Activated CD4-positive, alpha-beta T cell treated with anti-CD3 and anti-CD28 coated beads for 4 hours (primary cell): ENCODE results near the gene ARF3.

ENCODE experiments used
- DNase-seq, 2 donors: peaks; one replicate each; pipeline ENCODE4 v3.0.0-alpha.2; 2020

The ARF3 gene

GRCh38 chr12:48957141-48958048 lies at the start of gene ARF3:
ARF3 (minus strand) TSS chr12:48957487; CDS start chr12:48941095, 16,392 bp downstream.
- DNase-seq: peak; percentile 92 to 93

DNA sequence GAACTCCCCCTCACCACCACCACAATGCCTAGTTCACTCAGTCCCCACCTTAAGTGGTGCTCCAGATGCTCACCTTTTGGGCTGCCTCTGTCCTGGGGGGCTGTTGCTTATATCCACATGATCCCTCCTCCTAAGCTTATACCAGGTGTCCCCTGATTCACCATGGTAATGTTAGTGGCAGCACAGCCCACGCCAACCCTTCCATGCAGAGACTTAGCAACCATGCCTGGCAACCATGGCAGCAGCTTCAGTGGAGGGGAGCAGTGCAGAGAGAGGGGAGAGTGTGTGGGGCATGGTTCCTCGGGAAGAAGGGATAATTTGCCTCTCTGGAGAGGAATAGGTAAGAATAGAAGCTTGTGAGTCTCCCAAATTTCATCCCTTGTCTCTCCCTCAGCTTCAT lies 43.1 kb upstream of the ARF3 start:
- no peak for DNase-seq

DNA sequence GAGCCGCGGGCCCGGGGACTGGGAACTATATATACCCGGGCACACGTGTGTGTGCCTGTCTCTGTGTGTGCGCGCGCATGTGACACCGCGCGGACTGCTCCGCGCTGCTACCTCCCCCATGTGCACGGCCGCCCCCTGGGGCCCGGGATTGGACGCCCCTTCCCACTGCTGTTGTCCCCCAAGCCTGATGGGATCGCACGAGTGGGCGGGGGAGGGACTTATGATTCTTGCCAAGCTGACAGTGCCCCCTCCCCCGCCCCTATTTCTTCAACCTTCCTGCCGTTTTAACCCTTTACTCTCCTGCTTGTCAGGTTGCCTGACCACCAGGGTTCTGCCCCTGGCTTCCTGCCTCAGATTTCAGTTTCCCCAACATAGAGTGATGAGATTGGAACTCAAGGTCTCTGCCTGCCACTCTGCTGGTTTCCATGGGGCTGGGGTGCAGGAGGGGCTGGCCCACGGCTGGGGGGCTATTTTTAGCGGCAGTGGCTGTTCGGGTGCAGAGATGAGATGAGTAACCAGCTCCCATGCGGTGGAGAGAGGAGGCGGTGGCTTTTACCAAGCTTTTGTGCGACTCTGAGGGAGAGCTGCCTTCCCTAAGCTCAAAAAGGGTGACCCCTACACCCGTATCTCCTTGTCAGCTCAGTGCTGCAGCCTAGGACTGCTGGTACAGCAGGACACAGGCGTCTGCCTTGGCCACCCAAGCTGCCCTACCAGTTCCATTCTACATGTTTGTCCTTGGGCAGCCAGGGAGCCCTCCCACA lies 42.3 kb upstream of the ARF3 start, which contains the start of gene DDN:
Gene DDN, minus strand, starts transcription at position 5 of the 761 bp plus-strand sequence. CDS start 88 bp downstream, outside the sequence.
- peak; percentile 34 to 46 for DNase-seq

- DNase-seq: peak; percentile 31 to 48
These were observed 41.4 kb upstream of the ARF3 start for GRCh38 chr12:48998497-48999353.

DNA sequence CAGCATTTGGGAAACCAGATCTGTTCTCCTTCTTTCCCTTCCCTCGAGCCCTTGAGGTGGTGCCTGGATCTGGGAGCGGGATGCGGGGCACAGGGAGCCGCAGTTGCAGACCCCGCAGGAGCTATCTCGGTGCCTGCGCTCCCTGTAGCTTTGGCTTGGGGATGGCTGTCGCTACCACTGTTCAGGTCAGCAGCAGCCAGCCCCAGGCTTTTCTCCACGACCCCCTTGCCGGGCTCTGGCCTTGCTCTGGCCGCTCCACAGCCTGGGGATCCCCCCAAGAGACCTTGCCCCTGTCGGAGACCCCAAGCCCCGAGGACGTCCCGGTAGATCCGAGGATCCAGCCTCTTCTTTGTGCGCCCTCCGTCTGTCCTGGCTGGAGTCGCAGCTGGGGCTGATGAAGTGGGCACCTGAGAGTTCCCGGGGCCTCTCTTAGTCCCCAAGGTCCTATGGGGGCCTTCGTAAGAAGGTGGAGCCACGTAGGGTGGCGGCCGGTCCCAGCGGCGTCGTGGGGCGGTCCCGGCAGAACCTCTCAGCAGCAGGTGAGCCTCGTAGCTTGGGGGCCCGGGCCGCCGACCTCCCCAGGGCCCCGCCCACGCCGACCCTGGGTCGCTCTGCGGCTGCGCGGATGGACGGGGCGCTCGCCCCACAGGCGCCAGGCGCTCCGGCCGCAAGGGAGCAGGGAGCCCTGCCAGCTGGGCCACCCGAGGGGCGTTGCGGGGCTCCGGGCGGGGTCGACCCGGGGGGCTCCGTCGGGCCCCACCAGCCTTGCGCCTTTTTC lies 40.6 kb upstream of the ARF3 start:
- DNase-seq: peak; percentile 18 to 32

- DNase-seq: peak; percentile 65 to 68
These were observed 39.8 kb upstream of the ARF3 start for GRCh38 chr12:48996794-48997718.

- DNase-seq: peak in 1 of 2 donors; percentile 53
These were observed 38.0 kb upstream of the ARF3 start for GRCh38 chr12:48995086-48995879.

- DNase-seq: no peak
These were observed 37.2 kb upstream of the ARF3 start for GRCh38 chr12:48994224-48995085.

- no peak for DNase-seq
These were observed 36.5 kb upstream of the ARF3 start for GRCh38 chr12:48993787-48994186.

- DNase-seq: no peak
These were observed 34.2 kb upstream of the ARF3 start for GRCh38 chr12:48991247-48992050.

DNA sequence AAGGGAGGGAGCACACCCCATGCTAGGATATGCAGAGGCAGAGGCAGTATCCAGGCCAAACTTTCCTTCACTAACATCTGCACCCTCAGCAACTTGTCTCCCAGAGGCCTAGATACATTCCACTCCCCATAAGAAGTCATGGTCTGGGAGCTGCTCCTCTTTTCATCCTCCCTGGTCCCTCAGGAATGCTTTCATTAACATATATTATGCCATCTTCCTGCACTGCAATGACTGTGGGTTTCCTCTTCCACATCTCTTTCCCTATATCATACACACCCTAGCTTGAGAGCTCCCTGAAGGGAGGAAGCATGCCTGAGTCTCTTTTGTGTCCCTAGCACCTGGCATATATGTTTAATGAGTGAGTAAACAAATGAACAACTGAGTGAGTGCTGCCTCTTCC lies 33.3 kb upstream of the ARF3 start:
- no peak for DNase-seq

GRCh38 chr12:48988030-48988649 lies 30.9 kb upstream of the ARF3 start:
- DNase-seq: peak; percentile 61 to 72

DNA sequence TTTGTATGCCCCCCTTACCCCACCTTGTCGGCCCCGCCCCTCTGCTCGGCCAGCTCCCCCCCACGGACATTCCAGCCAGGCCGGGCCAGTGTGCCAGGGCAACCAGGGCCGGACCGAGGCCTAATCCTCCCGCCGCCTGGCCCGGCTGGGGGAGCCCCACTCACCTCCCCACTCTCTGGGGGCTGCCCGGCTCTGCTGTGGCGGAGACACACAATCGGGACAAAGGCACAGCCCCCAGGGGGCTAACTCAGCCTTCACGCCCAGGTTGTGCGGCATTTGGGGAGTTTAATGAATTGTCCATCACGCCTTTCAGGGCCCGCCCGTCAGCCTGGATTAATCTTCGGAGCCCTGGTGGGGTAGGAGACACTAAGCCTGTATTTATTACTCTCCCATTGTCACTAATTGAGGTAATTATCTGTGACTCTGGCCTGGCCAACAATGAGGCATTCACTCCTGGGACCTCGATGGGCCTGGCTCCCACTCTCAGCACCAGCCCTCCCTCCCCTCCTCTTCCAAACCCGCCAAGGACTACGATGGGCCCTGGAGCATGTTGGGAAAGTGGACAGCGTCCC lies 29.5 kb upstream of the ARF3 start:
- no peak for DNase-seq

DNA sequence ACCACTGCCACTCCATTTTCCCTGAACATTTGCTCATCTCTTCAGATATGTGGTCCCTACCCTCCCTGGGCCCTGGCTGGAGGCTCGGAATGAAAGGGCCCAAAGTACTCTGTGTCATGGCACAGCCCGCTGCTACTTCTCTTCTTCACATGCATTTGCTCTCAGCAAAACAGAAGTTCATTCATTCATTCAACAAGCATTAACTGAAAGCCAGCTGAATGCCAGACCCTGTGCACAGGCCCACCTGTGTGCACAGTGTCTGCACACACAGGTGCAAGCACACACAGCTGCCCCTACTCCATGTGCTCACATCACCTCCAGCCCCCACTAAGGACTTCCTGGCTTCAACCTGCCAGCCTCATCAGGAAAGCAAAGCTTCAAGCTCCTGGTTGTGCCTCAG lies 28.6 kb upstream of the ARF3 start:
- no peak for DNase-seq

DNA sequence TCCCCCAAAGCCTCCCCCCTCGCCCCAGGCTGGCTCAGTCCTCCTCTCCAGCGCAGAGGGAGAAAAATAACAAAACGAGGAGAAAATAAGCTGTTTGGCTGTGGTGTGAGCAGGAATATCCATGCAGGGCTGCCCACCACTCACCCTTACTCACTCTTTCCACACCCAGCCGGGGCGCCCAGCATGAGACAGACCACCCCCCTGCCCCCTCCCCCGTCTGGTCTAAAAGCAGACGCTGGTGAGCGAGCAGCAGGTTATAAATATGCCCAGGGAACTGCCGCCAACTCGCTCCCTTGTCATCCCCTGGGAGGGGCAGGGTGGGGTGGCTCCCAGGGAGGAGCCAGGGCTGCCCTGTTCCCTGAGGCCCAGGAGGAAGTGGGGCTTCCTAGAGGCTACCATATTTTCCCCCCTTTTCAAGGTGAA lies 28.2 kb upstream of the ARF3 start:
- no peak for DNase-seq

DNA sequence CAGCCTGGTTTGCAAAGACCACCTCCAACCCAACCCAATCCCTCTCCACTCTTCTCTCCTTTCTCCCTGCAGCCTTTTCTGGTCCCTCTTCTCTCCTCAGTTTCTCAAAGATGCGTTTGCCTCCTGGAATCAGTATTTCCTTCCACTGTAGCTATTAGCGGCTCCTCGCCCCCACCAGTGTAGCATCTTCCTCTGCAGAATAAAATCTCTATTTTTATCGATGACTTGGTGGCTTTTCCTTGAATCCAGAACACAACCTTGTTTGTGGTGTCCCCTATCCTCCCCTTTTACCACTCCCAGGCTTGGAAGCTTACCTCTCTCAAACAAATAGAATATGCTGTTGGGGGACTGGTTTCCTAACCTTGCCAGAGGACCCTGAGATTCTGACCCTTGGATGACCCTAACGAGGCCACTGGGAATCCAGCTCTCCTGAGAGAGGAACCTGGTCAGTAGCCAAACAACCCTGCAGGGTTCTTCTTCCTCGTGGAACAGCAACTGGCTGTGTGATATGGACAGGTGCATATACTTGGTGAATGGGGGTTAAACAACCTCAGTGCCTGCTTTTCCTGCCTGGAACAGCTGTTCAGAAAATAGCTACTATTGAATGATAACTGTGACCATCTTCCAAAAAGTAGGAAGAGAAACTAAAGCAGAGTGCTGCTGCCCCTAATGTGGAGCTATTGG lies 25.3 kb upstream of the ARF3 start:
- DNase-seq: no peak

DNA sequence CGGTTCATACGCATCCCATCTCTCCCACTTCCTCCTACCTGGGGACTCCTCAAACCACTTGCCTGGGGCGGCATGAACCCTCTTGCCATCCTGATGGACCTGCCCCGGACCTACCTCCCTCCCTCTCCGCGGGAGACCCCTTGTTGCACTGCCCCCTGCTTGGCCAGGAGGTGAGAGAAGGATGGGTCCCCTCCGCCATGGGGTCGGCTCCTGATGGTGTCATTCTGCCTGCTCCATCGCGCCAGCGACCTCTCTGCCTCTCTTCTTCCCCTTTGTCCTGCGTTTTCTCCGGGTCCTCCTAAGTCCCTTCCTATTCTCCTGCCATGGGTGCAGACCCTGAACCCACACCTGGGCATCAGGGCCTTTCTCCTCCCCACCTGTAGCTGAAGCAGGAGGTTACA lies 24.5 kb upstream of the ARF3 start:
- no peak for DNase-seq
